Epithelial cell of prostate (primary cell): ENCODE data around the gene OLFML2B.
A peak's percentile ranks its signal among the peaks of the same experiment; 100 is the strongest.

Source experiments
- DNase-seq: peaks from one replicate; pipeline ENCODE4 v3.0.0-alpha.2; 2011; ENCODE audit warnings: low read depth, low spot score
- H3K27ac ChIP-seq: fragments of 450-650 bp; 2 replicates; pipeline ENCODE4 v1.5.1; 2017; ENCODE audit warnings: mild to moderate bottlenecking

OLFML2B gene

GRCh38 chr1:161952607-161953172 lies 71.0 kb downstream of the OLFML2B start:
- no peak overlapping the region for H3K27ac ChIP-seq
- DNase-seq = no peak

GRCh38 chr1:161951646-161952045 lies 72.0 kb downstream of the OLFML2B start:
- no peak for DNase-seq
- no peak overlapping the region for H3K27ac ChIP-seq

- no peak for DNase-seq
- no peak overlapping the region for H3K27ac ChIP-seq
Measured at GRCh38 chr1:161950377-161950776, 73.3 kb downstream of the OLFML2B start.

GRCh38 chr1:161949548-161949947 lies 74.1 kb downstream of the OLFML2B start:
- no peak overlapping the region for H3K27ac ChIP-seq
- no peak for DNase-seq

GRCh38 chr1:161948435-161948834 lies 75.2 kb downstream of the OLFML2B start:
- DNase-seq = no peak
- H3K27ac ChIP-seq = no peak overlapping the region

GRCh38 chr1:161946071-161946987 lies 77.3 kb downstream of the OLFML2B start:
- H3K27ac ChIP-seq = no peak overlapping the region
- DNase-seq = no peak

GRCh38 chr1:161945306-161946060 lies 78.2 kb downstream of the OLFML2B start:
- H3K27ac ChIP-seq = no peak overlapping the region
- no peak for DNase-seq

GRCh38 chr1:161944381-161944780 lies 79.3 kb downstream of the OLFML2B start:
- no peak overlapping the region for H3K27ac ChIP-seq
- no peak for DNase-seq

GRCh38 chr1:161943737-161944136 lies 79.9 kb downstream of the OLFML2B start:
- no peak for DNase-seq
- H3K27ac ChIP-seq = no peak overlapping the region

GRCh38 chr1:161941726-161942436 lies 81.8 kb downstream of the OLFML2B start:
- no peak overlapping the region for H3K27ac ChIP-seq
- no peak for DNase-seq

GRCh38 chr1:161940866-161941591 lies 82.6 kb downstream of the OLFML2B start:
- peak; percentile 6 for DNase-seq
- no peak overlapping the region for H3K27ac ChIP-seq

GRCh38 chr1:161936786-161937185 lies 86.9 kb downstream of the OLFML2B start:
- DNase-seq = peak; percentile 26
- H3K27ac ChIP-seq = no peak overlapping the region

GRCh38 chr1:161935264-161935663 lies 88.4 kb downstream of the OLFML2B start:
- H3K27ac ChIP-seq = no peak overlapping the region
- DNase-seq = no peak

GRCh38 chr1:161933592-161934588 lies 89.8 kb downstream of the OLFML2B start:
- no peak overlapping the region for H3K27ac ChIP-seq

More at GRCh38 chr1:161933592-161934588, 89.8 kb downstream of the OLFML2B start:
- DNase-seq = no peak
